NCI-H146 treated with DMSO at 0.1 percent for 48 hours (cell line): ENCODE results near the gene TBK1.

Source experiments
- DNase-seq: peaks from one replicate; lab custom pipeline; 2025; ENCODE audit not compliant: unreplicated experiment; lab: John Stamatoyannopoulos, UW

The TBK1 gene

DNA sequence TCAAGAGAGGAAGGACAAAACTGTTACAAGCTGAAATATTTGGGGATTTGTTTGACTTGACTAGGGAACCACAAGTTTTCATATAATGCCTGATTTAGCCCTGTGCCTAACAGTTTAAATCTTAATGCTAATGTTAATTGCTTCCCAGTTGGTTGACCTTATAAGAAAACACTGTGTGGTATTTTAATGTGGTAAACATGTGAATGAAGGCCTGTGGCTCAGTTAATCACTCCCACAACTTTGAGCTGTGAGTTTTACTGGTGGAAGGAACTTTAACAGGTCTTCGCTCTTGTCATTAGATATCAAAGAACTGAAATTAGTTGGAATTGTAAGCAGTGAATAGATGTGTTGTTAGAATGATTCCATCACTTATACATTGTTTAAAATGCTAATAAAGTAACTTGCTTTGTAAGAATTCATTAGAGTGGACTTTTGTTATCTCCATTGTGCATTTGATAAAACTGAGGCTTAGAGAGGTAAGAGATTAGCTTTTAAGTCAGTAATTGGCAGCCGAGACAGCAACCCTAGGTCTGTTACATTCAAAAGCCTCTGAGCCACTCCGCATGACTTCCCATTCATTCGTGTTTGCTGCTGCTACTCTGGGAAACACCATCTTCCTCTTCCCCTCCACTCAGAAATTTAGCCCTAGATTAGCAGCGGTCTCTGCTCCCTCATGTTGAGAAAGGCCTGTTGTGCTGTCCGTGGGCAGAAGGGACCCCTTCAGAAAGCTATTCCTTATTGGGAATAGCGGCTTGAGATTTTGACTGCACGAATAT lies 1.0 kb upstream of the TBK1 start:
- peak; percentile 48 for DNase-seq

DNA sequence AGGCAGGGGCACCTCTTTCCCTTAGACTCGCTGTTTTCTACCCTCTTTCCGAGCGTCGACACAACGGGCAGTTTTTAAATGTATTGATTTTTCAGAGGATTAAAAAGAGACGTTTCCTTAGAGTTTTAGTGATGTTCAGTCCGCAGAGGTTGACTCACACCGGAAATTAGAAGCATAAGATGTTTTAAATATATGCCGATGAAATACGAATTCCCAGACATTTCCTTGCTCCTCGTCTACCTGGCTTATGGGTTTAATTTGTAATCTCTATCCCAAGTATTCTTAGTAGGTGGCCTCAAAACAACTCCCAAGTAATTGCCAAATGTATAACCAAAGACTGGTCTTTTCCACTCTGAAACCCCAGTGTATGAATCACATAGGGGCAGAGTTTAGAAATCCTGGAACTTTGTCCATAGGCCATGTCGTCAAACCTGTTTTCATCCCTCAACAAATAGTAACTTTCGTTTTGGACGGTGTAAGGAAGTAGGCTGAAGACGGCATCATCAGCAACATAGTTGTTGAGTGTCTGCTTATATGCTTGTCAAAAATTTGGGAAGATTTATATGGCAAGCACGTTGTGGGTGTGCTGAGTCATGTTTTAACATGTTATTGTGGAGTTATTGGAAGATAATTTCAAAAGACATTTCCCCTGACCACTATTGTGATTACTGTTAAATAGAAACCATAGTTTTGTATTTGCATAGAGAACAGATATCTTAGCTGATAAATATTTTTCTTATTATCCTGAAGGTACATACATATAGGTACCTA lies 824 bp downstream of the TBK1 start:
- peak; percentile 44 for DNase-seq

DNA sequence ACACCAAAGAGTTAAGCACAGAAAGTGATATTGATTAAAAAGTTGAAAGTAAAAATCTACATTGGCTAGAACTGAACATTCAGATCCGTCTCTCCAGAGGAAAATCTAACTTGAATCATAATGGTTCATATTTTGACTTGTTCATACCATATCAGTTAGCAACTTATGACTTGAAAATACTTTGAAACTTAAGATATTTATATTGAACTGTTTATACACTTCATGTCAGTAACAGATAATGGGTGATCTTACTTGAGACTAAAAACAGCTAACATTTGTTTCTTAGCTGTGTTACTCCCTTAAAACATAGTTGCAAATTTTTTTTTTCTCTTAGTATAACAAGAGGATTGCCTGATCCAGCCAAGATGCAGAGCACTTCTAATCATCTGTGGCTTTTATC lies 3.6 kb downstream of the TBK1 start:
- DNase-seq: no peak

DNA sequence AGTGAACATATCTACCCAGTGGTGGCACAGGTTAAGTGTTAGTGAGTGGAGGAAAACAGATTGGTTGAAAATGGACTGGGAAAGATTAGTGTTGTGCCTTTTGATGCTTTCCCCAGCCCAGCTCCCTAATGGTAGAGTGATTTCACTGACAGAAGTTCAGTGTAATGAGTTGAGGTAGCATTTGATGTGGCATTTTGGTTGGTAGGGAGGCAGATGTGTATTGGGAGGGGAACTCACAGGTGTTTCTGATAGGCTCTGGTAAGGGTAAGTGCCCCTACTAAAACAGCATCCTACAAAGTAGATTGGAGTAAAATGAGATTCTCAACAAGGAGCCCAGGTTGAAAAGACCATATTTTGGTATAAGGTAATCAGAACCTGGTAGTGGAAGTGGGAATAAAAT lies 4.2 kb downstream of the TBK1 start:
- no peak for DNase-seq

DNA sequence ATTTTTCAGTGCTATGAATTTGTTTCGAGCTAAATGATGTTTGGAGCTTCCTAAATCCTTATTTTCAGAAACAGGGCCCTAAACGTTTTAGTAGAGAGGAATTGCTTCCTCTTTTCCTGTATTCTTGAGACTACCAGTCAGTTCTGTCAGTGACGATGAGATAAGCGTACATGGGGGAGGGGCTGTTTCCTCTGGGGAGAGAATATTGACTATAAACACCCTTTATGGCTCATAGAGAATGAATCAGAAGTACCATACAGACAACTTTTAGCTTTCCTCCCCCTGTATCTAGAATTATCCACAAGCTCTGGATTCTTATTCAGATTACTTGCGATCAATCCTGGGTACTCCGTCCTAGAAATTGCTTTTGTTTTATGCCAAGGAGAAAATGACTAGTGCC lies 5.1 kb downstream of the TBK1 start:
- no peak for DNase-seq

DNA sequence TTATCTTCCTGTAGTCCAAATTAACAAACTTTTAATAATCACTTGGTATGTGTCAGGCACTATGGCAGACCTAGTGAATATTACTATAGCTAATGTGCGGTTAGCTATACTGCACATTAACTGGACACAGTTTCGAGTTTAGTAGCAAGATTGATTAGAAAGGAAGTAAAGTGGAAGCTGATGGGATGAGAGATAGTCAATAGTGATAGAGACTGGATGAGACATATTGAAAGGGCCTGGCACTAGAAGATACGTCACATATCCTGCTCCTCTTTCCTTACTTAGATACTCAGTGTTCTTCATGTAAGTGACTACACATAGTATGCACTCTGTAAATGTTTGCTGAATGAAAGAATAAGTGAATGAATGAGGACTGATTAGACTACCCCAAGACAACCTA lies 5.5 kb downstream of the TBK1 start:
- no peak for DNase-seq

DNA sequence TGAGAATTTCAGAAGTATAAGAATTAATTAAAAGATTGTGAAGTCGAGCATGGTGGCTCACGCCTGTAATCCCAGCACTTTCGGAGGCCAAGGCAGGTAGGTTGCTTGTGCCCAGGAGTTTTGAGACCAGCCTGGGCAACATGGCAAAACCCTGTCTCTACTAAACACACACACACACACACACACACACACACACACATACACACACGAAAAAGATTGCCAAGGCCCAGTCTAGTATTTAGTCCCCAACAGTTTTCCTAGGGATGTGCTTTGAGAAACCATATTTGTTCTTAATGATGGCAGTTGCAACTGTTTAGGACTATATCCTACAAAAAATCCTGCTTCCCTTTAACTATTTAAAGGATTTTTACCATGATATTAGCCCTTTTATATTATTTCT lies 6.0 kb downstream of the TBK1 start:
- no peak for DNase-seq

DNA sequence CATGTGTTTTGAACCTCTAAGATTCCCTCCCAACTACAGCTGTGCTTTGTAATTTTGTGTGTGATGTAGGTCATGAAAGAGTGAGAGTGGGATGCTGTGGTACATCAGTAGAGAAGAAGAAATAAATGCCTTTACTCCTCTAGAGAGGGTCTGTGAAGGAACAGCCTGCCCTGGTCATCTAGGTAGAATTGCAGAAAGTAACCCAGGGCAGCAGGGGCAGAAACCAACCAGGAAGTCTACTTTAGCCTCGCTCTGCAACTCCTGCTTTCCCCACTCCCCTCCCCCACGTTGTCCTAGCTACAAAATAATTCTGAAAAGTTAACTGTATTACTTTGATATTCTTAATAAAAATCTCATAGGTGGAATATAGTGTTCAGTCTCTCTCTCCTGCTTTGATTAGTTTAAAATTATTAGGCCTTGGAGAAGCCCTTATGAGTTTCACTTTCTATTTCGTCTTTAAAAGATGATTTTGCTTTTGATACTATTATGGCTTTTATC lies 7.5 kb downstream of the TBK1 start:
- no peak for DNase-seq

DNA sequence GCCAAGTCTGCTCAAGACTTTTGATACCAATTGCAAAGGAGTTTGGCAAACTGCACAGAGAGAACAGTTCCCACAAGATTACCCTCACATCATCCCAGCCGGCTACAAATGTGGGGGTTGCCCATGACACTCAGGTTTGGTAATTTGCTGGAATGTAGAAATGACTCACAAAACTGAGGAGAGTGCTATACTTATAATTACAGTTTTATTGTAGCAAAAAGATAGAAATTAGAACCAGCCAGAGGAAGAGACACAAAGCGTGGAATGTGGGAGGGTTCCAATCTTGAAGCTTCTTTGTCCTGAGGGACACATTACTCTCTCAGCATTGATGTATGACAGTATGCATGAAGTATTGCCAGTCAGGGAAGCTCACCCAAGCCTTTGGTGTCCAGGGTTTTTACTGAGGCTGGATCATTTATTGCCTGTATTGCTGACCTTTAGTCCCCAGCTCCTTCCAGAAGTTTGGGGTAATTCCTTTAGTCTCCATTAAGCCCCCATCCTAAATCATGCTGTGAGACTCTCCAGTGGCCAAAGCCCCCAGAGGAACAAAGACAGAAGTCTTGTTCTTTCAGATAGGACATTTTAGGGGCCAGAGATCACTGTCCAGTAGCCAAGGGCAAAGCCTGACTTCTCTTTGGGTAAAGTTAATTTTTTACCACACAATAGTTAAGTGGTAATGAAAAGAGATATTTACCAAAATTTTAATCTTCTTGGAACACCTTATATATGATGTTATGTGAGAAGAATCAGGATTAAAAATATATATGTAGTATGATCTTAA lies 9.9 kb downstream of the TBK1 start:
- DNase-seq: no peak

DNA sequence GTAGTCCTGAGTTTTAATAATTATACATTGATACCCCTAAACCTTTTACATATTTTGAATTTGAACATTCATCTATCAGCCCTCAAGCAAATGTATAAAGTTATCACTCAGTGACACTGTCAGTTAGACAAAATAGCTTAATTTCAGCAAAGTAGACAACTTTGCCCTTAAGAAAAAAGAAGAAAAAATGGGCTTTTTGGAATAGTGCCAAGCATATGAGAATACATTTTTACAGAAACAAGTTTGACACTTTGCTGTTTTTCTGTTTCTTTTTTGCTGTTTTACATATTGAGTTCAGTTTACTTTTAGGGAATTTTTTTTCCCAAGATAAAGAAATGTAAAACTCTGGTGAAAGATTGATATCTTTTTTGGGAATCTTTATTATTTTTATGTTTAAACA lies 14.3 kb downstream of the TBK1 start:
- DNase-seq: no peak

DNA sequence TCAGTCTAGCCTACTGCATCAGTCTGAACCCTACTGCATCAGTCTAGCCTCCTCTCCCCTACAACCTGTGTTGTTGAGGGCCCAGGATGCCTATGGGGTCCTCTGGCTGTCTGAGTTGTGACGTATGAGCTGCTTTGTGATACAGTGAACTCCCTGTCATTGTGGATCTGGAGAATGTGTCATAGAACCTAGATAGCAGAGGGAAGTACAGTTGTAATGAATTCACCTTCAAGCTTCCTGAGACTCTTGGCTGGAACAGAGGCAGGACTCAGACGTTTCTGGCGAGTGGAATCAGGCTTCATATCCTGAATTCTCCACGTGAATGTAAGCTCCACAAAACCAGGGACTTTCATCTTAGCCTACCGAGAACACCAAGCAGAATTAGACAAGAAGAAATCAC lies 17.0 kb downstream of the TBK1 start:
- no peak for DNase-seq

DNA sequence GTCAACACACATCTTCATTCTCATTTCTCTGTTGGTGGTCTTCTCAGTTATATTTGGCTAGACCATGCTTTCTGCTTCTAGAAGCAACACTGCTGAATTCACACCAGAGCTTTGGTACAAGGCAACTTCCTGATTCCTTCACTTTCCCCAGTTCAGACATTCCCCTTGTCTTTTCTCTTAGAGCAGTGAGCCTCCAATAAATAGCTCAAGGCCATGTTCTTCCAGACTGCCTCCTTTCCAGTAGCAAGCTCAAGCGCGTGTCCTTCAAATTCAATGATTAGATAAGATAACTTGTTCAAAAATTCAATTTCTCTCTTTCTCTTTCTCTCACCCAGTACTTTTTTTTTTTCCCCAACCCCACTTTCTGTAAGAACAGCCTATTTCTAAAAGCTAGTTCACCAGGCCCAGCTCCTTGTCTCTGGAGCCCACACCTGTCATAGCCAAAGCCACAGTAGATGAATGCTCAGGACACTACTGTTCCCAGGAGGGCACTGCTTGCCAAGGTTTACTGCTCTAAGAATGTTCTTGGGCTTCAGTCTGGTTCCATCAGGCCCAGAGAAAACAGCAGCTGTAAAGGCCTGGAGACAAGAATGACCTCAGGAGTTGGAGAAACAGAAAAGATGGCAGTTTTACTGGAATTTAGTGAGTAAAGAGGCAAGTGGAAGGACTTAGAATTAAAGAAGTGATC lies 17.7 kb downstream of the TBK1 start:
- DNase-seq: no peak

DNA sequence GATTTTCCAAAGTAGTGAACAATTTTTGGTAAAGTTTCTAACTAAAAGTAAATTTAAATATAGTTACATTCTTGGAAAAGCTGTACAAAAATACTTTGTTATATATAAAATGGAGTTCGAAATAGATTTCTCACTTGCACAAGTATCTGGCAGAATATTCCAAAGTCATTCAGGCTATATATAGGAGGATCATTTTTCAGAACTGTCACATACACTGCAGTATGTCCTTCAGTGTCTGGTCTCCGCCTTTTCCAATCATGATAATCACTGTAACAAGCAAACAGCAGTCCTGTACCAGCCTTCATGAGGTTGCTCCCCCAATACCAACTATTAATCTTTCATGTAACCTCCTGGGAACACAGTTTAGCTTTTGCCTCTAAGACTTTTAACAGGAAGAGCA lies 18.6 kb downstream of the TBK1 start:
- no peak for DNase-seq

DNA sequence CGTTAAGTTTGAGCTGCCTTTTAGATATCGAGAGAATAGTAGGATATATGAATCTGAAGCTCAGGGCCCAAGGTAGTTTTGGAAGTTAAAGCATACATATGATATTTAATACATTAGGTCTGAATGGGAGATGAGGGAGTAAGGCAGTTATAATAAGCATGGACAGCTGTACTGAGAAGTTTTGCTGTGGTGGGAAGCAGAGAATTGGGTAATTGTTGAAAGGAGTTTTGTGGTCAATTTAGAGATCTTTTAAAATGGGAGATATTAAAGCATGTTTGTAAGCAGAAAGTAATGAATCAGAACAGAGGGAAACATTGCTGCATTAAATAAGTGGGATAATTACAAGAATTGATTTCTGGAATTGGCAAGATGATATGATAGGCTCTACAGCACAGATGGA lies 21.3 kb downstream of the TBK1 start:
- DNase-seq: no peak

DNA sequence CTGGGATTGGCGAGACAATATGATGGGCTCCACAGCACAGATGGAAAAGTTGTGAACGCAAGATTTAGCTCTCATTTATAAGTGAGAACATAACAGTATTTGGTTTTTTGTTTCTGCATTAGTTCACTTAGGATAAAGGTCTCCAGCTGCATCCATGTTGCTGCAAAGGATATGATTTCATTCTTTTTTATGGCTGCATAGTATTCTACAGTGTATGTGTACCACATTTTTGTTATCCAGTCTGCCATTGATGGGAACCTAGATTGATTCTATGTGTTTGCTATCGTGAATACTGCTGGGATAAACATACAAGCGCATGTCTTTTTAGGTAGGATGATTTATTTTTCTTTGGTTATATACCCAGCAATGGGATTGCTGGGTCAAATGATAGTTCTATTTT lies 23.6 kb downstream of the TBK1 start:
- DNase-seq: no peak

DNA sequence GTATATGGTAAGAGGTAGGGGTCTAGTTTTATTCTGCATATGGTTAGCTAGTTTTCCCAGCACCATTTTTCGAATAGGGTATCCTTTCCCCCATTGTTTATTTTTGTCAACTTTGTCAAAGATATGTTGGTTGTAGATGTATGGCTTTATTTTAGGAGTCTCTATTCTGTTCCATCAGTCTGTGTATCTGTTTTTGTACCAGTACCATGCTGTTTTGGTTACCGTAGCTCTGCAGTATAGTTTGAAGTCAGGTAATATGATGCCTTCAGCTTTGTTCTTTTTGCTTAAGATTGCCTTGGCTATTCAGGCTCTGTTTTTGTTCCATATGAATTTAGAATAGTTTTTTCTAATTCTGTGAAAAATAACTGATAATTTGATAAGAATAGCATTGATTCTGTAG lies 24.9 kb downstream of the TBK1 start:
- DNase-seq: no peak

DNA sequence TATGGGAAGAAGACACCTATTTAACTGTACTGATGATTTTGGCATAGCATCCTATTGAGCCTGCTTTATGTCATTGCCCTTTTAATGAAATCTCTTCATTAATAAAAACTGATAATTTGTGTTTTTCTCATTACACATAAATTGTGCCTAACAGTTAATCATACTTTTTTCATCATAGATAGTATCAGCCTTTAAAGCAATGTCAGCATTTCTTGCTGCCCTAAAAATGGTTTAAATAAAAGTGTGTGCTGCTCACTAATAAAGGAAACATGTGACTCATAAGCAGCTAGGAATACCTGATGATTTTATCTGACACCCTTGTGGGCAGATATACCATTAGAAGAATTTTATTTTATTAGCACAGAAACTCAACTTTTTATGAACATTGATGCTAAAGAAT lies 26.7 kb downstream of the TBK1 start:
- DNase-seq: no peak

DNA sequence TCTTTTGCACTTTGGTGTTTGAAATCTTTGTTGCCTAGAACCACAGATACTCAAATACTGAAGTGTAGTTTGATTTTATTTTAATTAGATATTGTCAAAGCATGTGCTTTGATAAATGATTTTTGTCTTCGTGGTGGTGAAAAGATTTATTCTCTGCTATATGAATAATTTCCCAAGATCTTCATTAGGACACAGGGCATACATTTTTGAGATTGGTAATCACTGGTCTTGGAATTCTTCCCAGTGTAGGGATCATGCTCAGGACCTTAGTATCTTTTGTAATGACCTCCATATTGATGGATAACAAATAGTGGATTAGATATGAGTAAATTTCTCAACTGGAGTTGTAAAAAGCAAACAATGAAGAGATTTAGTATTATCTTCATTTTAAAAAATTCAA lies 28.2 kb downstream of the TBK1 start:
- DNase-seq: no peak

DNA sequence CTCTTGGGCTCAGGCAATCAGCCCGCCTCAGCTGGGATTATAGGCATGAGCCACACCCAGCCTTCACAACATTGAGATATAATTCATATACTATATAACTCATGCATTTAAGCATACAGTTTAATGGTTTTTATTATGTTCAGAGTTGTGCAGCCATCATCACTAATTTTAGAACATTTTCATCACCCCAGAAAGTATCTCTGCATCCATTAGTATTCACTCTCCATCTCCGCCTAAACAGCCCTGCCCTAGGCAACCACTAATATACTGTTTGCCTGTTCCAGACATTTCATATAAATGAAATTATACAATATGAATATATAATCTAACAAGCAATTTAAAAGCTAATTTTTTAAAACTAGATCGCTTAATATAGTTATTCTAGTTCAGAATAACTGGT lies 34.7 kb downstream of the TBK1 start:
- DNase-seq: no peak

DNA sequence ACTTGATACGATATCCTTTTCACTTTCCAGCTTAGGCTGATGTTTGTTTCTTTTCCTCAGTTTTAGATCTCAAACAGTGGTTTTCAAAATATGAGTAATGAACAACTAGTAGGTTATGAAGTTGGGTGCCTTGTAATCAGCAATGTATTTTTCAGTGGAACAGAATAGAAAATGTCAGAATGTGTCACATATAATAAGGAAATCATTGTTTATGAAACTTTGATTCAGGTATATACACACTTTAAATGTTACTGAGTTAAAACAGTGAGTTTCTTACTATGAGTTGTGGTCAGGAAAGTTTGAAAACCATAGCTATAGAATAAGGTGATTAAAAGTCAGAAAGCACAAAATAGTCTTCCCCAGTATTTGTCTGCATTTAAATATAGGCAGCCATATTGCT lies 39.8 kb downstream of the TBK1 start:
- no peak for DNase-seq

DNA sequence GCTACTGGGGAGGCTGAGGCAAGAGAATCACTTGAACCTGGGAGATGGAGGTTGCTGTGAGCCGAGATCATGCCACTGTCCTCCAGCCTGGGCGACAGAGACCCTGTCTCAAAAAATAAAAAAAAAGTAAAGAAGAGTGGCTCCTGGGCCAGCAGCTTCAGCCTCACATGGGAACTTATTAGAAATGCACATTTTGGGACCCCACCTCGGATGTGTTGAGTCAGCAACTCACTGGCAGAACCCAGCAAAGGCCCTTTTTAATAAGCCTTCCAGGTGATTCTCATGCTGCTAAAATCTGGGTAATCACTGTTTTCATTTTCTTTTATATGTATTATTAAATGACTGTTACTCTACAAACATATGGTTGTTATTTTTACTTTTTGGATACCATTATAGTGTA lies 41.6 kb downstream of the TBK1 start:
- no peak for DNase-seq
